ENCODE data around the gene RPS6KA2.

GRCh38 chr6:166644681-166645080, 17.6 kb upstream of the RPS6KA2 start:
- no peak for TF ChIP-seq CTCF (optimal IDR thresholded peaks at IDR 0.05 in 1 of 3, IDR thresholded peaks at IDR 0.05 in 1 of 3, conservative IDR thresholded peaks at IDR 0.05 in 1 of 3; ENCODE audit: extremely low read depth in 1 of 3, insufficient read depth in 2 of 3, low read length in 3 of 3)
- no peak for TF ChIP-seq EZH2 (IDR thresholded peaks at IDR 0.05; ENCODE audit: low read length)
